Right lobe of liver (tissue), 6 donors: ENCODE data around the gene PSMD2. TPM values are rescaled to one million over a fixed set of nuclear protein-coding genes. Genes with fewer than 3 reads are reported as not detected.

Experiments used
- ATAC-seq, 4 donors: fragments of 200-7000 bp; cut with Tn5 transposase; one replicate each; pipeline ENCODE4 v1.9.1; 2020; ENCODE audit warnings: mild to moderate bottlenecking in 4 of 4, moderate library complexity in 4 of 4
- DNase-seq, 3 donors: peaks; one replicate each; pipeline ENCODE4 v3.0.0-alpha.2; 2020
- H3K27ac ChIP-seq, 3 donors: fragments of 200-600 bp; one replicate each; pipeline ENCODE4 v1.8.0; 2022
- H3K27me3 ChIP-seq, 2 donors: fragments of 200-600 bp; one replicate each; pipeline ENCODE4 v1.8.0; 2022
- H3K36me3 ChIP-seq, 4 donors: fragments of 200-600 bp; sonication (generic) in 1 of 4; one replicate each; pipeline versions ENCODE4 v1.5.1 to v1.8.0; 2017 to 2022; ENCODE audit warnings: control low read depth in 1 of 4
- H3K4me1 ChIP-seq, 4 donors: fragments of 200-600 bp; sonication (generic) in 1 of 4; one replicate each; pipeline versions ENCODE4 v1.5.1 to v1.8.0; 2017 to 2022; ENCODE audit warnings: control low read depth in 1 of 4
- H3K4me3 ChIP-seq, 3 donors: fragments of 200-600 bp; one replicate each; pipeline ENCODE4 v1.8.0; 2022
- H3K9me3 ChIP-seq, 4 donors: fragments of 200-600 bp; sonication (generic) in 1 of 4; one replicate each; pipeline versions ENCODE4 v1.5.1 to v1.8.0; 2017 to 2022; ENCODE audit warnings: control low read depth in 1 of 4
- CTCF ChIP-seq, 4 donors: fragments of 200-600 bp in 3 of 4; fragments of 450-650 bp in 1 of 4; IDR thresholded peaks; one replicate each; pipeline versions ENCODE4 v1.5.1 to v1.8.0; 2016 to 2022; ENCODE audit warnings: antibody characterized with exemption in 4 of 4, mild to moderate bottlenecking in 2 of 4
- POLR2A ChIP-seq: fragments of 450-650 bp; IDR thresholded peaks from one replicate; pipeline ENCODE4 v1.6.1; 2017; ENCODE audit warnings: antibody characterized with exemption, mild to moderate bottlenecking
- WGBS: methylation state at CpG from one replicate; pipeline ENCODE4 v1.1.6; 2018; ENCODE audit warnings: low coverage, low lambda C conversion rate; ENCODE audit not compliant: insufficient coverage; ENCODE audit errors: missing lambda C conversion rate; 5-methylcytosine and 5-hydroxymethylcytosine counted together
- intact Hi-C, 2 donors: fragments of 100-400 bp; cut with DNase I; formaldehyde crosslinking; loops; one replicate each; pipeline versions ENCODE4 v1.11.2 to v1.14.1; 2022
- long read RNA-seq: library from polyadenylated mRNA; unstranded; transcript quantifications from one replicate; pipeline ENCODE4 v2.0.0, GENCODE V29; 2019
- total RNA-seq, 6 experiments: library from RNA; depleted of rRNA in 2 of 6; stranded (reverse); fragments of >200 nt in 2 of 6; fragmentation: NEBNext Ultra II Directional in 3 of 6; extraction: Animal tissue kit (Norgen Biotek cat#: 25700) in 3 of 6; gene quantifications; one replicate each; pipeline versions ENCODE4 v1.1.0 to v1.2.4, GENCODE V29; 2016 to 2023
- donor health status: DM: no; HTN: yes; CAD: no.
- donor health status: DM: no; HTN: no; CAD: no.
- donor health status: DM: no; HTN: no; CAD: no.
- donor health status: DM: no; HTN: yes; CAD: no.
- donor health status: DM: no; HTN: yes; CAD: no.

Gene PSMD2
- total RNA-seq, result 100 to 1,000 TPM in 3 of 6 experiments, 10 to 100 TPM in 3; 85.5 to 153 (median 103) TPM
- long read RNA-seq, transcript PSMD2-201 (21 exons, 3,449 nt), result major isoform, 6 of 9 reads
- long read RNA-seq, partial matches to known transcripts, result 2 of 9 reads
- long read RNA-seq, other reads (novel, unspliced or antisense), result 1 of 9 reads

GRCh38 chr3:184298759-184299487 lies at the start of gene PSMD2:
TSS of gene PSMD2 (plus strand) at chr3:184299241. CDS start at chr3:184299267, 26 bp downstream.
- peak within 1 kb of the TSS; percentile 50 to 80 (median 69) for H3K27ac ChIP-seq
- WGBS, result 1% methylated on average over 17 of the region's 78 CpGs
- ATAC-seq, result peak; percentile 98 to 99 (median 98)
- peak within 1 kb of the TSS; percentile 69 to 99 (median 92) for H3K4me3 ChIP-seq
- H3K9me3 ChIP-seq, result no peaks in the 10 kb centered on the region
- H3K4me1 ChIP-seq, result peaks cover 0 to 8% (median 6%) of the 10 kb centered on the region in 4 donors
- DNase-seq, result peak; percentile 98 to 99 (median 99)
- intact Hi-C loops, result loop anchor here in 1 of 2 donors (10.0 kb wide), 1 partner anchor 404 kb away; no protein-coding TSS in a partner anchor
- H3K27me3 ChIP-seq, result no peaks in the 10 kb centered on the region
- H3K36me3 ChIP-seq, result peaks cover 8 to 35% (median 20%) of the 10 kb centered on the region in 4 donors
- TF ChIP-seq POLR2A (peak; percentile 73), CTCF (IDR thresholded peaks at IDR 0.05) (no peak)

- ATAC-seq, result peak; percentile 96 to 98 (median 96)
Measured at GRCh38 chr3:184249412-184250166, 49.5 kb upstream of the PSMD2 start, which contains the start of gene EEF1AKMT4. TSS of gene EEF1AKMT4 (plus strand) at chr3:184249672. CDS start at chr3:184249695, 23 bp downstream.

GRCh38 chr3:184250167-184250828 lies 48.7 kb upstream of the PSMD2 start:
- DNase-seq (peak; percentile 85 to 89 (median 86)), ATAC-seq (peak; percentile 77 to 85 (median 80))
- H3K4me1 ChIP-seq, result peaks cover 0 to 16% (median 5%) of the 10 kb centered on the region in 4 donors
- H3K27ac ChIP-seq, result peak overlapping the region in 2 of 3 donors; percentile 4 to 84
- intact Hi-C loops, result no loop called here
- H3K36me3 ChIP-seq, result peaks cover 0 to 2% (median 0%) of the 10 kb centered on the region in 4 donors
- WGBS, result 5% methylated on average over 11 of the region's 20 CpGs
- peak overlapping the region; percentile 69 to 91 (median 89) for H3K4me3 ChIP-seq
- TF ChIP-seq CTCF (IDR thresholded peaks at IDR 0.05) (peak; percentile 87 to 97 (median 96)), POLR2A (no peak)
- H3K27me3 ChIP-seq, result no peaks in the 10 kb centered on the region
- H3K9me3 ChIP-seq, result no peaks in the 10 kb centered on the region

More at GRCh38 chr3:184249412-184250166, 49.5 kb upstream of the PSMD2 start, which contains the start of gene EEF1AKMT4:
- 0% methylated on average over 9 of the region's 54 CpGs for WGBS
- peak; percentile 95 to 97 (median 97) for DNase-seq
- Histone ChIP-seq H3K4me3 (peak within 1 kb of the TSS; percentile 69 to 91 (median 89)), H3K4me1 (peaks cover 0 to 16% (median 5%) of the 10 kb centered on the region in 4 donors), H3K27ac (peak within 1 kb of the TSS; percentile 65 to 84 (median 73)), H3K27me3 (no peaks in the 10 kb centered on the region), H3K9me3 (no peaks in the 10 kb centered on the region), H3K36me3 (peaks cover 0 to 9% (median 0%) of the 10 kb centered on the region in 4 donors)
- intact Hi-C loops, result loop anchor here (10.0 kb wide), 1 partner anchor 105 kb away; no protein-coding TSS in a partner anchor
- TF ChIP-seq CTCF (IDR thresholded peaks at IDR 0.05) (peak; percentile 55 to 60 (median 58)), POLR2A (peak; percentile 77)
